Gastrocnemius medialis (tissue), 4 donors: ENCODE results near the gene IFT27. TPM values are rescaled to one million over a fixed set of nuclear protein-coding genes. Genes with fewer than 3 reads are reported as not detected.

Source experiments
- ATAC-seq, 2 donors: fragments of 150-250 bp; one replicate each; pipeline ENCODE4 v1.9.1; 2016
- DNase-seq, 2 donors: peaks; one replicate each; pipeline ENCODE4 v3.0.0-alpha.2; 2019
- H3K27ac ChIP-seq, 4 donors: fragments of 200-600 bp; sonication (generic); 1 replicate in 1 of 4; 2 replicates in 3 of 4; pipeline ENCODE4 v1.5.1; 2016 to 2018; ENCODE audit warnings: mild to moderate bottlenecking in 2 of 4, moderate library complexity in 1 of 4
- H3K27me3 ChIP-seq, 3 donors: fragments of 200-600 bp; sonication (generic) in 2 of 3; 1 replicate in 1 of 3; 2 replicates in 2 of 3; pipeline versions ENCODE4 v1.5.1 to v1.6.0; 2016 to 2019; ENCODE audit warnings: mild to moderate bottlenecking in 1 of 3, moderate library complexity in 1 of 3
- H3K36me3 ChIP-seq, 2 donors: fragments of 200-600 bp; sonication (generic) in 1 of 2; one replicate each; pipeline ENCODE4 v1.5.1; 2017 to 2018
- H3K4me1 ChIP-seq, 2 donors: fragments of 200-600 bp; sonication (generic) in 1 of 2; one replicate each; pipeline ENCODE4 v1.5.1; 2016 to 2017; ENCODE audit warnings: mild to moderate bottlenecking in 2 of 2
- H3K4me3 ChIP-seq, 4 donors: fragments of 200-600 bp; sonication (generic) in 3 of 4; 1 replicate in 1 of 4; 2 replicates in 3 of 4; pipeline ENCODE4 v1.5.1; 2016 to 2019; ENCODE audit warnings: mild to moderate bottlenecking in 2 of 4
- H3K9me3 ChIP-seq, 3 donors: fragments of 200-600 bp; sonication (generic) in 2 of 3; 1 replicate in 1 of 3; 2 replicates in 2 of 3; pipeline ENCODE4 v1.5.1; 2016 to 2019
- CTCF ChIP-seq, 5 experiments: fragments of 450-650 bp in 3 of 5; fragments of 200-600 bp in 2 of 5; sonication (generic) in 2 of 5; IDR thresholded peaks in 4 of 5; conservative IDR thresholded peaks in 1 of 5; 1 replicate in 4 of 5; 2 replicates in 1 of 5; pipeline ENCODE4 v1.5.1; 2016 to 2019; ENCODE audit warnings: antibody characterized with exemption in 5 of 5, mild to moderate bottlenecking in 3 of 5, moderate library complexity in 3 of 5
- POLR2A ChIP-seq, 2 donors: fragments of 450-650 bp; IDR thresholded peaks; one replicate each; pipeline ENCODE4 v1.6.1; 2017; ENCODE audit warnings: antibody characterized with exemption in 2 of 2, mild to moderate bottlenecking in 2 of 2, moderate library complexity in 2 of 2
- in situ Hi-C, 4 donors: fragments of 200-750 bp; cut with MboI; loops; one replicate each; pipeline versions ENCODE4 v1.15.0 to v1.8.0; 2017; ENCODE audit warnings: low sequenced_read_pairs in 4 of 4
- intact Hi-C: fragments of 100-400 bp; cut with DNase I; formaldehyde crosslinking; loops from one replicate; pipeline ENCODE4 v1.15.1; 2023; ENCODE audit warnings: low total_unique reads
- total RNA-seq, 4 donors: library from RNA; depleted of rRNA; stranded (reverse); fragments of >200 nt; gene quantifications; one replicate each; pipeline versions ENCODE4 v1.1.0 to v1.2.3, GENCODE V29; 2016

Gene IFT27
- total RNA-seq, 4 donors from 2014 or later, result 2.4 to 8.3 (median 6.7) TPM

- TF ChIP-seq CTCF (IDR thresholded peaks at IDR 0.05 in 4 of 5, conservative IDR thresholded peaks at IDR 0.05 in 1 of 5) (no peak), POLR2A (IDR thresholded peaks at IDR 0.05) (no peak)
Measured at GRCh38 chr22:36809351-36809750, 33.4 kb upstream of the IFT27 start.

GRCh38 chr22:36808721-36809344, 32.9 kb upstream of the IFT27 start:
- Histone ChIP-seq H3K4me3 (no peak overlapping the region), H3K4me1 (no peaks in the 10 kb centered on the region), H3K27me3 (peaks cover 13 to 24% (median 16%) of the 10 kb centered on the region in 3 donors), H3K36me3 (no peaks in the 10 kb centered on the region), H3K27ac (no peak overlapping the region), H3K9me3 (no peaks in the 10 kb centered on the region)
- TF ChIP-seq CTCF (IDR thresholded peaks at IDR 0.05 in 4 of 5, conservative IDR thresholded peaks at IDR 0.05 in 1 of 5) (no peak), POLR2A (IDR thresholded peaks at IDR 0.05) (no peak)
- in situ Hi-C loops (no loop called here), intact Hi-C loops (no loop called here)
- DNase-seq (no peak), ATAC-seq (no peak)

More at GRCh38 chr22:36809351-36809750, 33.4 kb upstream of the IFT27 start:
- DNase-seq (no peak), ATAC-seq (no peak)
- H3K4me1 ChIP-seq, result no peaks in the 10 kb centered on the region
- no peaks in the 10 kb centered on the region for H3K36me3 ChIP-seq
- intact Hi-C loops (no loop called here), in situ Hi-C loops (no loop called here)
- no peak overlapping the region for H3K27ac ChIP-seq
- peaks cover 10 to 20% (median 13%) of the 10 kb centered on the region in 3 donors for H3K27me3 ChIP-seq
- H3K9me3 ChIP-seq, result no peaks in the 10 kb centered on the region
- H3K4me3 ChIP-seq, result no peak overlapping the region

- in situ Hi-C loops, result no loop called here
- no peak for DNase-seq
Measured at GRCh38 chr22:36807627-36808026, 31.7 kb upstream of the IFT27 start.

GRCh38 chr22:36806835-36807234, 30.9 kb upstream of the IFT27 start:
- no peak for TF ChIP-seq POLR2A (IDR thresholded peaks at IDR 0.05)
- no peak for TF ChIP-seq CTCF (IDR thresholded peaks at IDR 0.05 in 4 of 5, conservative IDR thresholded peaks at IDR 0.05 in 1 of 5)
- Histone ChIP-seq H3K27ac (no peak overlapping the region), H3K9me3 (no peaks in the 10 kb centered on the region), H3K4me1 (no peaks in the 10 kb centered on the region), H3K27me3 (peaks cover 15 to 24% (median 20%) of the 10 kb centered on the region in 3 donors), H3K4me3 (no peak overlapping the region), H3K36me3 (no peaks in the 10 kb centered on the region)
- in situ Hi-C loops (no loop called here), intact Hi-C loops (no loop called here)
- ATAC-seq (no peak), DNase-seq (no peak)

More at GRCh38 chr22:36807627-36808026, 31.7 kb upstream of the IFT27 start:
- Histone ChIP-seq H3K4me3 (no peak overlapping the region), H3K36me3 (no peaks in the 10 kb centered on the region), H3K4me1 (no peaks in the 10 kb centered on the region), H3K27me3 (peaks cover 15 to 24% (median 20%) of the 10 kb centered on the region in 3 donors), H3K9me3 (no peaks in the 10 kb centered on the region), H3K27ac (no peak overlapping the region)
- intact Hi-C loops, result no loop called here
- TF ChIP-seq CTCF (IDR thresholded peaks at IDR 0.05 in 4 of 5, conservative IDR thresholded peaks at IDR 0.05 in 1 of 5) (no peak), POLR2A (IDR thresholded peaks at IDR 0.05) (no peak)
- ATAC-seq, result no peak

- Histone ChIP-seq H3K27me3 (peaks cover 15 to 28% (median 26%) of the 10 kb centered on the region in 3 donors), H3K27ac (no peak overlapping the region), H3K36me3 (no peaks in the 10 kb centered on the region), H3K4me3 (no peak overlapping the region), H3K4me1 (no peaks in the 10 kb centered on the region), H3K9me3 (no peaks in the 10 kb centered on the region)
- in situ Hi-C loops (no loop called here), intact Hi-C loops (no loop called here)
- DNase-seq, result no peak
- no peak for ATAC-seq
- no peak for TF ChIP-seq CTCF (IDR thresholded peaks at IDR 0.05 in 4 of 5, conservative IDR thresholded peaks at IDR 0.05 in 1 of 5)
- TF ChIP-seq POLR2A (IDR thresholded peaks at IDR 0.05), result no peak
Measured at GRCh38 chr22:36803358-36803757, 27.4 kb upstream of the IFT27 start.
